Measurements from ENCODE around the gene PHLPP1.

DNA sequence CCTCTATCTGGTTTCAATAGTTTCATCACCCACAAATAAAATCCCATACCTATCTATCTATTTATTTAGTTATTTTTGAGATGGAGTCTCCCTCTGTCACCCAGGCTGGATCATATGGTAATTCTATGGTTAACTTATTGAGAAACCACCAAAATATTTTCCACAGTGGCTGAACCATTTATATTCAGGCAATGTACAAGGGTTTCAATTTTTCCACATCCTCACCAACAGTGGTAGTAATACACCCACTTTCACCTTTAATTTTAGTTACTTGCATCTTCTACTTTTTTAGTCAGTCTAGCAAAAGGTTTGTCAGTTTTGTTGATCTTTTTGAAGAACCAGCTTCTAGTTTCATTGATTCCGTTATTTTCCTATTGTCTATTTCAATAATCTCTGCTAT, 46.1 kb upstream of the PHLPP1 start:
- TF ChIP-seq, protein P1, sequence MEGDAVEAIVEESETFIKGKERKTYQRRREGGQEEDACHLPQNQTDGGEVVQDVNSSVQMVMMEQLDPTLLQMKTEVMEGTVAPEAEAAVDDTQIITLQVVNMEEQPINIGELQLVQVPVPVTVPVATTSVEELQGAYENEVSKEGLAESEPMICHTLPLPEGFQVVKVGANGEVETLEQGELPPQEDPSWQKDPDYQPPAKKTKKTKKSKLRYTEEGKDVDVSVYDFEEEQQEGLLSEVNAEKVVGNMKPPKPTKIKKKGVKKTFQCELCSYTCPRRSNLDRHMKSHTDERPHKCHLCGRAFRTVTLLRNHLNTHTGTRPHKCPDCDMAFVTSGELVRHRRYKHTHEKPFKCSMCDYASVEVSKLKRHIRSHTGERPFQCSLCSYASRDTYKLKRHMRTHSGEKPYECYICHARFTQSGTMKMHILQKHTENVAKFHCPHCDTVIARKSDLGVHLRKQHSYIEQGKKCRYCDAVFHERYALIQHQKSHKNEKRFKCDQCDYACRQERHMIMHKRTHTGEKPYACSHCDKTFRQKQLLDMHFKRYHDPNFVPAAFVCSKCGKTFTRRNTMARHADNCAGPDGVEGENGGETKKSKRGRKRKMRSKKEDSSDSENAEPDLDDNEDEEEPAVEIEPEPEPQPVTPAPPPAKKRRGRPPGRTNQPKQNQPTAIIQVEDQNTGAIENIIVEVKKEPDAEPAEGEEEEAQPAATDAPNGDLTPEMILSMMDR (conservative IDR thresholded peaks at IDR 0.05 in 1 of 2, IDR thresholded peaks at IDR 0.05 in 1 of 2; ENCODE audit: low read depth in 1 of 2, low read length in 2 of 2), result no peak
- no peak for TF ChIP-seq EZH2 (IDR thresholded peaks at IDR 0.05; ENCODE audit: low read length, missing control alignments)
